Measurements from ENCODE around the gene MGLL. TPM values are rescaled to one million over a fixed set of nuclear protein-coding genes. Genes with fewer than 3 reads are reported as not detected.
"Not testable (repeated sequence)": the region's sequence is repeated elsewhere in the genome, so short reads cannot be mapped to it uniquely, and the experiment has no call there.

MGLL gene
- polyA plus RNA-seq, 5 donors = 6.8 to 20.8 (median 14.7) TPM

- DNase-seq = no peak
Observed at GRCh38 chr3:127662001-127662469, 160.3 kb downstream of the MGLL start.

- DNase-seq = no peak
Observed at GRCh38 chr3:127661600-127661999, 160.7 kb downstream of the MGLL start.

GRCh38 chr3:127660621-127661251 lies 161.6 kb downstream of the MGLL start:
- DNase-seq = no peak

GRCh38 chr3:127658234-127658633 lies 164.1 kb downstream of the MGLL start:
- no peak for DNase-seq

- no peak for DNase-seq
Observed at GRCh38 chr3:127656906-127657305, 165.4 kb downstream of the MGLL start.

- DNase-seq = no peak
Observed at GRCh38 chr3:127655641-127656040, 166.7 kb downstream of the MGLL start.

GRCh38 chr3:127654993-127655392 lies 167.3 kb downstream of the MGLL start:
- not testable (repeated sequence) for DNase-seq

GRCh38 chr3:127654374-127654773 lies 167.9 kb downstream of the MGLL start:
- DNase-seq = no peak

- DNase-seq = peak in 1 of 2 donors; percentile 31
Observed at GRCh38 chr3:127652246-127652995, 169.9 kb downstream of the MGLL start.

GRCh38 chr3:127651516-127652172 lies 170.7 kb downstream of the MGLL start:
- no peak for DNase-seq

- no peak for DNase-seq
Observed at GRCh38 chr3:127650236-127650635, 172.1 kb downstream of the MGLL start.

GRCh38 chr3:127647845-127648204 lies 174.5 kb downstream of the MGLL start:
- no peak for DNase-seq

GRCh38 chr3:127647166-127647844 lies 175.0 kb downstream of the MGLL start:
- no peak for DNase-seq

GRCh38 chr3:127646501-127647046 lies 175.7 kb downstream of the MGLL start:
- no peak for DNase-seq

GRCh38 chr3:127645371-127646015 lies 176.8 kb downstream of the MGLL start:
- DNase-seq = no peak

- DNase-seq = no peak
Observed at GRCh38 chr3:127644641-127645370, 177.5 kb downstream of the MGLL start.

GRCh38 chr3:127640042-127640355 lies 182.3 kb downstream of the MGLL start:
- no peak for DNase-seq

- no peak for DNase-seq
Observed at GRCh38 chr3:127639173-127640041, 182.9 kb downstream of the MGLL start.
